Ureter (tissue), 1 donor: Measurements from ENCODE around the gene PDGFA. TPM values are rescaled to one million over a fixed set of nuclear protein-coding genes. Genes with fewer than 3 reads are reported as not detected.

ENCODE experiments used
- DNase-seq: peaks from one replicate; pipeline ENCODE4 v3.0.0-alpha.2; 2020; ENCODE audit warnings: low spot score
- total RNA-seq: library from RNA; stranded (reverse); gene quantifications from one replicate; pipeline ENCODE4 v1.2.4, GENCODE V29; 2023
- donor health status: DM: yes; HTN: yes; CAD: no.

The PDGFA gene
- total RNA-seq, 1 donor from 2014 or later: 31.5 TPM

DNA sequence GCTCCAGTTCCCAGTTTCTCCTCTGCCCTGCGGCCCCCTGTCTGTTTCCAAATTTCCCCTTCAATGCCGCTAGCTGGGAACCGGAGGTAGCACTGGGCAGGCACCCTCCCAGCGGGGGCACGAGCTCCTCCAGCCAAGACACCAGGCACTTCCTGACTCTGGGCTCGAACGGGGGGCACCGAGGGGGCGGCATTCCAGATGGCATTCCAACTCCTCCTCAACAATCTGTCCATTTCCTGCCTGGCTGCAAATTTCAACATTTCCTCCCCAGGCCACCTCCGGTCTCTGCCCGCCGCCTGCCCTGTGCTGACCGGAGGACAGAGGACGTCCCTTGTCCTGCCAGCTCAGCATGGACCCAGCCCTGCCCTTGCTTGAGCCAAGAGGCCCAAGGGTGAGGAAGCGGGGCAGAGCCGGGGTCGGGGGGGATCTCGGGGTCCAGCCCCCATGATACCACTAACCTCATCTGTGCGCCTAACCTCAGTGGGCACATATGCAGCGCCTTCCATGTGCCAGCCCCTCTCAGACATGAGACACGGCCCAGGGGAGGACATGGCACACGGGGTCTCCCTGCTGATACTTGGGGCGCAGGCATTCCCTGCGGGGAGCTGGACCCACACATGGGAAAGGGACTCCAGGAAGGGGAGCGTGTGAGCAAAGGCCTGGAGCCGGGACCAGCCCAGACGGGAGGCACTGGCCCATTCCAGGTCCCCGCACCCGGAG, 58.0 kb downstream of the PDGFA start:
- no peak for DNase-seq

GRCh38 chr7:461117-461452, 58.6 kb downstream of the PDGFA start:
- no peak for DNase-seq

DNA sequence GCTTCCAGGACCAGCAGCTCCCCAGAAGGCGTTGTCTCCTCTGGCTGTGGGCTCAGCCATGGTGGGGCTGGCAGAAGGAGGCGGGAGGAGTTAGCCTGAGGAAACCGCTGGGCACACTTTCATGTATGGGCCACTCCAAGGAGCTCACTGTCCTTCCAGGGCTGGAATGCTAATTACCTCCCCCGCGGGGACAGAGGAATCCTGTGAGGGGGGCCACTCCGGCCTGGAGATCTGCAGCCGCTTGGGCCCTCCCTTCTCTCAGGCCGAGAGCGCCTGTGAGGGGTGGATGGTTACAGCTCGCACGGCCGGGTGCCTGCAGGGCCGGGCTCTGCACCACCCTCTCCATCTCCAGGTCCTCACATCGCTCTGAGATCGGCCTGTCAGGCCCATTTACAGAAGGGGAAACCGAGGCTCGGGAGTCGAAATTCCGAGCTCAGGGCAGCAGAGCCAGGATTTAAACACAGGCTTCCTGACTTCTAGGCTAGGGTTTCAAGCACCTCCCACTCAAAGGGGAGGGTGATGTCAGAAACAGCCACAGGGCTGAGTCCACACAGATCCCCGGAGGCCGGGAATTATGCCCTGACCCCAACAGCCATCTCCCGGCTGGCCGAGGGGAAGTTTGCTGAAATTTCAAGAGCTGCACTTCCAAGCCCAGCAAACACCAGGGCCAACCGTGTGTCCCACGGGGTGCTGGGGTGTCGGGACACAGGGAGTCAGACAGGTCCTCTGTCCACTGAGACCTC, 59.1 kb downstream of the PDGFA start:
- no peak for DNase-seq

GRCh38 chr7:459584-460373, 59.9 kb downstream of the PDGFA start:
- DNase-seq: no peak

GRCh38 chr7:458511-459245, 61.0 kb downstream of the PDGFA start:
- DNase-seq: no peak

DNA sequence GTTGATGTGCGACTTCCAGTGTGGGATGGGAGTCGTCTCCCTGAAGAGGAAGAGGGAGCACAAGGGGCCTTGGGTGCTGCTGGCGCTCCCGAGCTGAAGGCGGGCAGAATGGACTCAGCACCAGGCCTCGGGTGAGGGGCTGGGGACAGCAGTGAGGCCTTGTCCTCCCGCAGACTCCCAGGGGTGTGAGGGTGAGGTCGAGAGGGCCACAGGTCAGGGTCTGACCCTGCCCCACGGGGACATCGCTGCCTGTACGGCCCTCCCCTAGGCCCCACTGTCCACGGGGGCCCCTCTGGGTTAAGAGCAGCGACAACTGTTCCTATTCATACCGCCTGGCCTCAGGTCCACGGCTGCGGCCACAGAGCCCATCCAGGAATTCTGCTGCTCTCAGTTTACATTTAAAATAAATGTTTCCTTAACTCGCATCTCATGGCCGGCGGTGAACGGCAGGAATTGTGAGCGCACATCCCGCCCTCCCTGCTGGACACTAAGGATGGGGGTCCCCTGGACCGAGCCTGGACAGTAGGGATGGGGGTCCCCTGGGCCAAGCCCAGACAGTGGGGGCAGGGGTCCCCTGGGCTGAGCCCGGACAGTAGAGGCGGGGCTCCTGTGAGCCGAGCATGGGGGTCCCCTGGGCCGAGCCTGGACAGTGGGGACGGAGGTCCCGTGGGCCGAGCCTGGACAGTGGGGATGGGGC, 61.7 kb downstream of the PDGFA start:
- DNase-seq: no peak

GRCh38 chr7:455110-455928, 64.3 kb downstream of the PDGFA start:
- DNase-seq: no peak

DNA sequence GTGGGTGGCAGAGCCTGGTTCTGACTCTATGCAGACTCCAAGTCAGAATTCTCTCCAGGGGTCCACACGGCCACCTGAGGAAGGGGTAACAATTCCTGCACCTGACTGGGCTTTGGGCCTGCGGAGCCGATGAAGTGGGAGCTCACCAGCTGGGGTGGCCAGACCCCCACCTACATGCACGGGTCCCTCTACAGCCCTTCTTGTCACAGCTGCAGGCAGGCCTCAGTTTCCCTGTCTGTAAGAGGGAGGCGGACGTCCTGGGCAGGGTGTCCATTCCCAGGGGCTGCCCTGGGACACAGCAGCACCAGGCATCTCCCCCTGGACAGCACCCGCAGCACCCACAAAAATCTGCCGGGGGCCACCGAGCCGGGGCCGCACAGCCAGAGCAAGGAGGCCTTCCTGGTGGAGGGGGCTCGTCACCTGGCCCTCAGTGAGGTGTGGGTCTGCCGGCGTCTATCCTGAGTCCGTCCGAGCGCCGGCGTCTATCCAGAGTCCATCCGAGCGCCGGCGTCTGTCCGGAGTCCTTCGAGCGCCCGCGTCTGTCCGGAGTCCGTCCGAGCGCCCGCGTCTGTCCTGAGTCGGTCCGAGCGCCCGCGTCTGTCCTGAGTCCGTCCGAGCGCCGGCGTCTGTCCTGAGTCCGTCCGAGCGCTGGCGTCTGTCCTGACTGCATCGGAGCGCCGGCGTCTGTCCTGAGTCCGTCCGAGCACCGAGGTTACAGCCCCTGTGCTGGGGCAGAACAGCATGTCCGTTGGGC, 65.1 kb downstream of the PDGFA start:
- no peak for DNase-seq

- DNase-seq: no peak
Observed at GRCh38 chr7:453597-454306, 65.9 kb downstream of the PDGFA start.

DNA sequence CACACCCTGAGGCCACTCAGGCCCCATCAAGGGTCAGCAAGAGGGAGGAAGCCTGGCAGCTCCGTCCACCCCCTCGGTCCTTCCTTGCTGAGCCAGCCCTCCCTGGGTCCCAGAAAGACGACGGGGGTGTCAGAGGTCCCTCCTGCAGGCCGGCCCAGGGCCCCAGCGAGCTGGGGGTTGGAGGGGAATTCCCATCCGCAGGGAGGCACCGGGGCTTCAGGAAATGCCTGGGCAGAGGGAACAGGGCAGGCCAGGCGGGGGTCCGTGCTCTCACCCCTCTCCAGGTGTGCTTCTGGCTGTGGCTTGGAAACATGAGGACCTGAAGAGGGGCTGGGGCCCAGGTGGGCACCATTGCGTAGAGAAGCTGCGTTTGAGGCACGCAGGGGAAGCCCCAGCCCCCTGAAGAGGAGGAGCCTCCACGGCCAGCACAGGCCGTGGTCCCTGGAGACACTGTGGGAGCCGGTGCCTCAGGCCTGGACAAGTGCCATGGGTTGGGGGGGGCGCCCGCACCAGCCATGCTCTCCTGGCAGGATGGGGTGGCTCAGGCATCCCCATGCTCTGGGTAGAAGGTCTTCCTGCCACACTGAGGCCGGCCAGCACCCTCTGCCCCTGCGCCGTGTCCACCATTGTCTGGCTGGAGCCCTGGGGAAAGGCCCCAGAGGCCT, 66.7 kb downstream of the PDGFA start:
- DNase-seq: no peak

DNA sequence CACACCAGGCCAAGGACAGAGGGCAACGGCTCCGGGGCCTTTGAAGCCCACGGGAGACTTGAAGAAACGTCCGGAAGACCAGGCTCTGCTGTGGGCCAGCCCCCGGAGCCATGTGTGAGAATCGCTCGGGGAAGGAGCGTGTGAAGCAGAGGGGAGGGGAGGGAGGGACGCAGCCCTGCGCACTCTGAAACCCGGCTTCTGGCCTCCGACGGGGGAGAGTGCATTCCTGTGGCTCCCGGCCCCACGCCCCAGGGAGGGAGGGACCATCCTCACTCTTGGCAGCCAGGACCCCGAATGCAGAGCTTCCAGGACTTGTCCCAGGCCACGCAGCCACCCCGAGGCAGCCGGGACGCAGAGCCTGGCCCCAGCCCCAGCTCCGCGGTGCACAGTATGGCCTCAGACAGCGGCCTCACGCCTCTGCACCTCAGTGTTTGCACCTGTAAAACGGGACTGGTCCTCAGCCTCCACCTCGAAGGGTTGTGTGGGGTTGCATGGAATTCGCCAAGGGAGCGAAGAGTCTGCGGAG, 67.4 kb downstream of the PDGFA start:
- DNase-seq: no peak

DNA sequence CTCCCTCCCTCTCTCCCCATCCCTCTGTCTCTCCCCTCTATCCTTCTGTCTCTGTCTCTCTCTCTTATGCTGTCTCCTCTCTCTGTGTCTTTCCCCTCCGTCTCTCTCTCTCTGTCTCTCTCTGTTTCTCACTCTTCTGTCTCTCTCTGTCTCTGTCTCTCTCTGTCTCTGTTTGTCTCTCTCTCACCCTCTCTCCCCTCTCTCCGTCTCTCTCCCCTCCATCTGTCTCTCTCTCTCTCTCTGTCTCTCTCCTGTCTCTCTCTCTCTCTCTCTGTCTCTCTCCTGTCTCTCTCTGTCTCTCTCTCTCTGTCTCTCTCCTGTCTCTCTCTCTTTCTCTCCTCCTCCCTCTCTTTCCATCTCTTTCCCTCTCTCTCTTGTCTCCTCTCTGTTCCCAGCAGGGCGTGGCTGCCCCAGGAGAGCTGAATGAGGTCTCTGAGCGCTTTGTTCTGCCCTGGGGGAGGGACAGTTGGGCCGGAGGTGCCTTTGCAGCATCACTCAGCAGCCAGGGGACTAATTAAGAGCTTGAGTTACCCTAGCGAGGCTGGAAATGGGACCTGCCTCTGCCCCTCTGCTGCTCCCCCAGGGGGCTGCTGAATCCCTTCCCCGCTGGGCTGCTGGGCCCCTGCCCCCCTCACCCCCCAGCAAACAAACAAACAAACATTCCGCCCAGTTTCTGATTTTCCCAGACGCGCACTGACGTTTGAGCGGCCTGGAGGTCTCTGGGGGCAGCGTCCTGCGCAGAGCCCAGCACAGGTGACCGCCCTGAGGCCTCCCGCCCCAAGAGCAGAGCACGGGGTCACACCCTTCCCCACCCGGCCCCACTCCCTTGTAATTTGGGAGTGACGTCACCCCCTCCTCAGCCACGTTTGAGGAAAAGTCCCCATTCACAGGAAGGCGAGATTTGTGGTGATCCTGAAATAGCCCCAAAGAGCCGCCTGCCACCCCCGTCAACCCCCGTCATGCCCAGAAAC, 68.1 kb downstream of the PDGFA start:
- DNase-seq: no peak

DNA sequence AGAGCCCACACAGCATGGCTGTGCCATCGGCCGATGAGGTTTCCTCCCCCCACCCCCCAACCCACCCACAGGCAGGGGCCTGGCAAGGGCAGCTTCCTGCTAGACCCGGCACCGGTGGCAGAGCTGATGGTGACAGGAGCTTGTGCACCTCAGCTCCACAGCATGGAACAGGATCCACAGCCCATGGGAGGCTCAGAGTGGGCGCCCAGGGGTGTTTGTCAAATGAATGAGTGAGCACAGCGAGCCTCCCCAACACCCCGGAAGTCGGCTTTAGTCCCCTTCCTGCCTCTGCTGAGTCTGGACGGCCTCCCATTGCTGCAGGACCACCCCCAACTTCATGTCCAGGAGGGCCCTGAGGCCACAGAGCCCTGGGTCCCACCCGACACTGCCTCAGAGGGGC, 68.9 kb downstream of the PDGFA start:
- DNase-seq: no peak

GRCh38 chr7:450036-450435, 69.6 kb downstream of the PDGFA start:
- no peak for DNase-seq

GRCh38 chr7:449324-450019, 70.2 kb downstream of the PDGFA start:
- DNase-seq: no peak

DNA sequence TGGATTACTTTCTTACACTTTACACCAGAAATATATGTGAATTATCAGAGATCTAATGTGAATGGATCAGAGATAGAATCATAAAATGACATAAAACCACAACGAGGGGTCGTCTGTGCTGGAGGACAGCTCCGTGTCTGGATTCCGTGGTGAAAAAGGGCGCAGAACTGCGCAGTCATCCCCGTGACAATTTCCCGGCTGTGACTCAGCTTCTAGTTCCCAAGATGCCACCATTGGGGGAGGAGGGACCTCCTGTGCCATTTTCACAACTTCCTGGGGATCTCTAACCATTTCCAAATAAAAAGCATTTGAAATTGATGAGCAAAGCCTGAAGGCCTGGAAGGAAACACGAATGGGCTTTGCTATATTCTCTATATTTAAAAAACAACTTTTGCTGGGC, 72.1 kb downstream of the PDGFA start:
- no peak for DNase-seq
